OCI-LY7 (cell line): ENCODE measurements around the gene MEIS2. TPM values are rescaled to one million over a fixed set of nuclear protein-coding genes. Genes with fewer than 3 reads are reported as not detected.

Experiments
- BruUV-seq: library from RNA; stranded (reverse); fragments of 400-500 nt; replicated peaks from 2 replicates; lab custom pipeline; 2021; lab: Mats Ljungman, UMichigan
- CTCF ChIA-PET: fragments of 300-600 bp; sonication (Branson Sonifier 250); formaldehyde crosslinking; loops from one replicate; lab custom pipeline; 2022; ENCODE audit warnings: antibody characterized with exemption; ENCODE audit not compliant: unreplicated experiment; lab: Charles Lee
- POLR2A ChIA-PET: fragments of 300-600 bp; sonication (Branson Sonifier 250); formaldehyde crosslinking; loops from one replicate; lab custom pipeline; 2022; ENCODE audit warnings: antibody characterized with exemption; lab: Charles Lee
- DNase-seq: peaks from one replicate; pipeline ENCODE4 v3.0.0-alpha.2; 2015; ENCODE audit warnings: low spot score
- H2AFZ ChIP-seq: fragments of 200-600 bp; sonication (generic), shearing (Covaris generic); 2 replicates; pipeline ENCODE4 v1.6.1; 2014; ENCODE audit warnings: mild to moderate bottlenecking, antibody characterized with exemption, low read length, moderate library complexity
- H3K27ac ChIP-seq: fragments of 200-600 bp; sonication (generic); 2 replicates; pipeline ENCODE4 v1.5.1; 2014; ENCODE audit warnings: mixed run types, low read depth, mild to moderate bottlenecking, moderate library complexity, low read length, inconsistent platforms; ENCODE audit not compliant: poor library complexity, severe bottlenecking
- H3K36me3 ChIP-seq: fragments of 200-600 bp; sonication (generic); 2 replicates; pipeline ENCODE4 v1.6.1; 2014; ENCODE audit warnings: mild to moderate bottlenecking, antibody characterized with exemption, low read length, moderate library complexity, mixed read lengths; ENCODE audit not compliant: insufficient read depth
- H3K4me1 ChIP-seq: fragments of 200-600 bp; sonication (generic); 2 replicates; pipeline ENCODE4 v1.5.1; 2014; ENCODE audit warnings: mild to moderate bottlenecking, low read length; ENCODE audit not compliant: insufficient read depth, poor library complexity, severe bottlenecking
- H3K4me2 ChIP-seq: fragments of 200-600 bp; sonication (generic); 2 replicates; pipeline ENCODE4 v1.6.1; 2014; ENCODE audit warnings: mild to moderate bottlenecking, low read length
- H3K4me3 ChIP-seq: fragments of 200-600 bp; sonication (generic); 2 replicates; pipeline ENCODE4 v1.5.1; 2014; ENCODE audit warnings: mild to moderate bottlenecking, low read depth, low read length; ENCODE audit not compliant: poor library complexity, severe bottlenecking
- H3K79me2 ChIP-seq: fragments of 200-600 bp; sonication (generic); 2 replicates; pipeline ENCODE4 v1.6.1; 2016; ENCODE audit warnings: low read depth, mild to moderate bottlenecking, low read length, moderate library complexity, mixed read lengths; ENCODE audit not compliant: insufficient read depth
- H3K9me2 ChIP-seq: fragments of 200-600 bp; sonication (generic); 2 replicates; pipeline ENCODE4 v1.6.1; 2016; ENCODE audit warnings: mild to moderate bottlenecking, low read length, mixed read lengths; ENCODE audit not compliant: insufficient read depth
- H3K9me3 ChIP-seq: fragments of 200-600 bp; sonication (generic); 2 replicates; pipeline ENCODE4 v1.6.1; 2014; ENCODE audit warnings: mild to moderate bottlenecking, mixed run types, low read length, mixed read lengths
- H4K20me1 ChIP-seq: fragments of 200-600 bp; sonication (generic); 2 replicates; pipeline ENCODE4 v1.6.1; 2014; ENCODE audit warnings: mild to moderate bottlenecking, antibody characterized with exemption, low read length, moderate library complexity, mixed read lengths; ENCODE audit not compliant: insufficient read depth
- EZH2phosphoT487 ChIP-seq: fragments of 200-600 bp; sonication (generic); IDR thresholded peaks from 2 replicates; pipeline ENCODE4 v1.6.1; 2018; ENCODE audit warnings: low read depth, borderline replicate concordance, mild to moderate bottlenecking, mixed run types, antibody characterized with exemption, low read length, moderate library complexity, mixed read lengths
- intact Hi-C: fragments of 100-400 bp; cut with micrococcal nuclease; formaldehyde crosslinking; loops from one replicate; pipeline ENCODE4 v1.10.0; 2022; ENCODE audit not compliant: unreplicated experiment
- total RNA-seq, 2 experiments: library from RNA; depleted of rRNA in 1 of 2; stranded (reverse); fragments of >200 nt in 1 of 2; shearing (Covaris generic) in 1 of 2; gene quantifications; 2 replicates each; pipeline ENCODE4 v1.2.3, GENCODE V29; 2014 to 2022
- TF ChIP-seq, protein P1 (sequence below): fragments of 200-600 bp; sonication (generic); conservative IDR thresholded peaks from 2 replicates; pipeline ENCODE4 v1.5.1; 2014; ENCODE audit warnings: mild to moderate bottlenecking, antibody characterized with exemption, low read length, moderate library complexity, mixed read lengths

The MEIS2 gene
- total RNA-seq, 2 experiments from 2014 or later = 31.0 to 35.8 TPM

DNA sequence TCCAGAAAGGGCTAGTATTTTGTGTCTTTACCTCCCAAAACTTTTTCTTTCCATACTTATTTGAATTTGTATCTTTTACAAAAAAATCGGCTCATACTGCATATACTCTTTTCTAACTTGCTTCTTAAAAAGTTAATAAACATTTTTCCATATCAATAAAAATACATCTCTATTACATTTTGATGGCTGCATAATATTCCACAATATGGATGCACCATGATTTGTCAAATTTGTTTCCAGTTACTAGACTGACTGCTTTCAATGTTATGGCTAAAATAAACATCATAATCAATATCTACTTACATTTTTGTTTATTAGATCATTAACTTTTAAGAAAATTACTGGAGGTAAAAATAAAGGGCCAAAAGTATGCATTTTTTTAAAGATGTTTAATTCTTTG lies 121.7 kb downstream of the MEIS2 start:
- no peak for DNase-seq
- H4K20me1 ChIP-seq = no peaks in the 10 kb centered on the region
- H3K27ac ChIP-seq = no peak overlapping the region
- H3K4me3 ChIP-seq = no peak overlapping the region
- H3K79me2 ChIP-seq = no peaks in the 10 kb centered on the region
- no TSS peak for BruUV-seq
- H2AFZ ChIP-seq = no peak overlapping the region
- H3K9me3 ChIP-seq = peaks cover 10% of the 10 kb centered on the region; the same call in 1 of the 2 replicates
- no peaks in the 10 kb centered on the region for H3K36me3 ChIP-seq
- no peak for TF ChIP-seq EZH2phosphoT487
- TF ChIP-seq, protein P1, sequence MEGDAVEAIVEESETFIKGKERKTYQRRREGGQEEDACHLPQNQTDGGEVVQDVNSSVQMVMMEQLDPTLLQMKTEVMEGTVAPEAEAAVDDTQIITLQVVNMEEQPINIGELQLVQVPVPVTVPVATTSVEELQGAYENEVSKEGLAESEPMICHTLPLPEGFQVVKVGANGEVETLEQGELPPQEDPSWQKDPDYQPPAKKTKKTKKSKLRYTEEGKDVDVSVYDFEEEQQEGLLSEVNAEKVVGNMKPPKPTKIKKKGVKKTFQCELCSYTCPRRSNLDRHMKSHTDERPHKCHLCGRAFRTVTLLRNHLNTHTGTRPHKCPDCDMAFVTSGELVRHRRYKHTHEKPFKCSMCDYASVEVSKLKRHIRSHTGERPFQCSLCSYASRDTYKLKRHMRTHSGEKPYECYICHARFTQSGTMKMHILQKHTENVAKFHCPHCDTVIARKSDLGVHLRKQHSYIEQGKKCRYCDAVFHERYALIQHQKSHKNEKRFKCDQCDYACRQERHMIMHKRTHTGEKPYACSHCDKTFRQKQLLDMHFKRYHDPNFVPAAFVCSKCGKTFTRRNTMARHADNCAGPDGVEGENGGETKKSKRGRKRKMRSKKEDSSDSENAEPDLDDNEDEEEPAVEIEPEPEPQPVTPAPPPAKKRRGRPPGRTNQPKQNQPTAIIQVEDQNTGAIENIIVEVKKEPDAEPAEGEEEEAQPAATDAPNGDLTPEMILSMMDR = no peak
- H3K4me1 ChIP-seq = no peaks in the 10 kb centered on the region
- no peak overlapping the region for H3K4me2 ChIP-seq
- ChIA-PET CTCF (no interaction called here), POLR2A (no interaction called here)
- H3K9me2 ChIP-seq = no peaks in the 10 kb centered on the region
- intact Hi-C loops = no loop called here

DNA sequence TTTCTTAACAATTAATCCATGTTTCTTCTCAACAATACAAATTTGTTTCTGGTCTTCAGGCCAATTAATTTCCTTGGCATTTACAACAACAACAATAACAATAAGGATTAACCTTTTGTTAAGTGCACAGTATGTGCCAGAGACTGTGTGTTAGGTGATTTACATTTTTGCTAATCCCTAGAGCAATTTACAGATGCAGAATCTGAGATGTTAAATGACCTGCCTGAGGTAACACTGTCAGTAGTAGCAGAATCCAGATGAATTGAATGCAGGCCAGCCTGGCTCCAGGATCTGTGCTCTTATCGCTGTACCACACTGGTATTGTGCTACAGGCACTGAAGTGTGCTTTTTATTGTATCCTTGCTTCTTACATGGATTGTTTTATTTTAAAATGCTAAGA lies 122.2 kb downstream of the MEIS2 start:
- Histone ChIP-seq H3K79me2 (no peaks in the 10 kb centered on the region), H3K4me3 (no peak overlapping the region), H3K9me2 (no peaks in the 10 kb centered on the region), H3K9me3 (0 out of 2 replicates have a peak, but pooled peaks cover 5% of the 10 kb centered on the region), H3K36me3 (no peaks in the 10 kb centered on the region), H2AFZ (no peak overlapping the region), H4K20me1 (no peaks in the 10 kb centered on the region), H3K4me2 (no peak overlapping the region), H3K4me1 (no peaks in the 10 kb centered on the region), H3K27ac (no peak overlapping the region)
- intact Hi-C loops = no loop called here
- TF ChIP-seq, protein P1 = no peak
- no peak for TF ChIP-seq EZH2phosphoT487
- no TSS peak for BruUV-seq
- CTCF ChIA-PET = no interaction called here
- POLR2A ChIA-PET = no interaction called here
- DNase-seq = no peak

DNA sequence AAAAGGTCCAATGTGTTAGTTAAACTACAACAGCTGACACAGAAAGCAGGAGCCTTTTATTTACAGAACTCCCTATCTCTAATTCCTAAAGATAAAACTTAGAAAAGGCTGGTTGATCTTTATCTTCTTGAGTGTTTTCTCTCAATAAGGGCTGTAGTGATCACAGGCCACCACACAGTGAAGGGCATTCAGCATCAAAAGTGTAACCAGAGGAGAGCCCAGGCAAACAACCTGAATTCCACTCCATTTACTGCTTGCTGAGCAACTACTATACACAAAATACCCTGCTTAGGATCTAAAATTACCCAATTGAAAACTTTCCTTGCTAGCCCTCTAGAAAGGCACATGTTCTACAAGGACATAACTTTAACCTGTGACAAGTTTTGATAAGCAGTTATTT lies 122.7 kb downstream of the MEIS2 start:
- intact Hi-C loops = no loop called here
- H3K4me3 ChIP-seq = no peak overlapping the region
- no peaks in the 10 kb centered on the region for H3K9me2 ChIP-seq
- no peak overlapping the region for H3K4me2 ChIP-seq
- H4K20me1 ChIP-seq = no peaks in the 10 kb centered on the region
- H3K4me1 ChIP-seq = no peaks in the 10 kb centered on the region
- no TSS peak for BruUV-seq
- H2AFZ ChIP-seq = no peak overlapping the region
- H3K27ac ChIP-seq = no peak overlapping the region
- no peaks in the 10 kb centered on the region for H3K36me3 ChIP-seq
- POLR2A ChIA-PET = interaction anchor here (0.7 kb wide), 1 partner anchor 1738 kb away, joined by 3 read pairs; no protein-coding TSS in a partner anchor
- TF ChIP-seq, protein P1 = no peak
- TF ChIP-seq EZH2phosphoT487 = no peak
- no peak for DNase-seq
- no peaks in the 10 kb centered on the region for H3K79me2 ChIP-seq
- CTCF ChIA-PET = no interaction called here
- 0 out of 2 replicates have a peak, but pooled peaks cover under 1% of the 10 kb centered on the region for H3K9me3 ChIP-seq
